A549 (cell line): Measurements from ENCODE around the gene LIMCH1. TPM values are rescaled to one million over a fixed set of nuclear protein-coding genes. Genes with fewer than 3 reads are reported as not detected.

Source experiments
- ATAC-seq, 2 experiments: fragments of 200-7000 bp in 1 of 2; fragments of >200 bp in 1 of 2; cut with Nextera tagmentation in 1 of 2; cut with Tn5 transposase in 1 of 2; 3 replicates each; pipeline versions ENCODE4 v1.8.0 to v1.9.1; 2018 to 2020; ENCODE audit warnings: mild to moderate bottlenecking in 1 of 2, moderate library complexity in 1 of 2
- CTCF ChIA-PET: fragments of 300-600 bp; sonication (Branson Sonifier 250); formaldehyde crosslinking; extraction: SDS; loops from one replicate; lab custom pipeline; 2021; ENCODE audit warnings: antibody characterized with exemption, inconsistent platforms; lab: Yijun Ruan, JAX
- POLR2A ChIA-PET: fragments of 350-600 bp; formaldehyde crosslinking; extraction: SDS; loops from one replicate; lab custom pipeline; 2021; ENCODE audit warnings: antibody characterized with exemption, inconsistent platforms; lab: Yijun Ruan, JAX
- DNase-seq, 2 experiments: peaks; one replicate each; pipeline versions ENCODE4 v3.0.0 to v3.0.0-alpha.2; 2011 to 2016; ENCODE audit warnings: low read depth in 1 of 2, low spot score in 1 of 2
- FAIRE-seq: peaks from 2 replicates; lab custom pipeline; 2011; peaks lifted over from hg19 to GRCh38; lab: Jason Lieb, UNC
- H3K27ac ChIP-seq, 2 experiments: fragments of >200 bp; sonication (Bioruptor Twin); formaldehyde crosslinking; 3 replicates each; pipeline ENCODE4 v1.5.1; 2016 to 2017
- H3K4me1 ChIP-seq: fragments of >200 bp; sonication (Bioruptor Twin); formaldehyde crosslinking; 3 replicates; pipeline ENCODE4 v1.6.1; 2016
- H3K4me2 ChIP-seq: fragments of >200 bp; sonication (Bioruptor Twin); formaldehyde crosslinking; 3 replicates; pipeline ENCODE4 v1.6.1; 2016
- H3K4me3 ChIP-seq: fragments of >200 bp; sonication (Bioruptor Twin); formaldehyde crosslinking; 3 replicates; pipeline ENCODE4 v1.5.1; 2016
- H3K9me3 ChIP-seq: fragments of >200 bp; sonication (Bioruptor Twin); formaldehyde crosslinking; 3 replicates; pipeline ENCODE4 v1.6.1; 2016
- ATOH8 ChIP-seq: fragments of 250-450 bp; sonication (Bioruptor Pico); IDR thresholded peaks from 2 replicates; pipeline ENCODE4 v1.5.0; 2020; ENCODE audit warnings: low read depth, mild to moderate bottlenecking, moderate library complexity
- BCL3 ChIP-seq: fragments of >200 bp; sonication (Bioruptor Twin); formaldehyde crosslinking; IDR thresholded peaks from 3 replicates; pipeline ENCODE4 v1.6.1; 2016
- CEBPB ChIP-seq, 2 experiments: fragments of >200 bp in 1 of 2; sonication (Bioruptor Twin) in 1 of 2; formaldehyde crosslinking in 1 of 2; IDR thresholded peaks; 2 replicates each; pipeline ENCODE4 v1.6.1; 2012 to 2016
- CHD4 ChIP-seq: fragments of 200-600 bp; sonication (generic); IDR thresholded peaks from 2 replicates; pipeline ENCODE4 v1.6.1; 2016; ENCODE audit warnings: antibody characterized with exemption, mild to moderate bottlenecking, borderline replicate concordance
- EHF ChIP-seq: fragments of 250-450 bp; sonication (Bioruptor Pico); IDR thresholded peaks from 2 replicates; pipeline ENCODE4 v1.5.0; 2020; ENCODE audit warnings: mild to moderate bottlenecking
- EP300 ChIP-seq, 2 experiments: fragments of >200 bp; sonication (Bioruptor Twin); formaldehyde crosslinking; IDR thresholded peaks; 2 replicates in 1 of 2; 3 replicates in 1 of 2; pipeline ENCODE4 v1.6.1; 2016 to 2017
- FOSL2 ChIP-seq, 2 experiments: fragments of 450-650 bp in 1 of 2; fragments of >200 bp in 1 of 2; sonication (Bioruptor Twin) in 1 of 2; formaldehyde crosslinking; IDR thresholded peaks; 2 replicates each; pipeline versions ENCODE4 v1.5.0 to v1.6.1; 2016 to 2020; ENCODE audit warnings: mild to moderate bottlenecking in 1 of 2, moderate library complexity in 1 of 2
- GATA3 ChIP-seq: IDR thresholded peaks from 2 replicates; pipeline ENCODE4 v1.6.1; 2012; ENCODE audit warnings: borderline replicate concordance
- HEYL ChIP-seq: fragments of 250-450 bp; sonication (Bioruptor Pico); IDR thresholded peaks from 2 replicates; pipeline ENCODE4 v1.8.0; 2021; ENCODE audit warnings: mild to moderate bottlenecking, moderate library complexity
- HOXA7 ChIP-seq: fragments of 250-450 bp; sonication (Bioruptor Pico); IDR thresholded peaks from 2 replicates; pipeline ENCODE4 v1.5.0; 2020; ENCODE audit warnings: mild to moderate bottlenecking, moderate library complexity
- HOXB13 ChIP-seq: fragments of 250-450 bp; sonication (Bioruptor Pico); IDR thresholded peaks from 2 replicates; pipeline ENCODE4 v1.5.0; 2020; ENCODE audit warnings: low read depth, mild to moderate bottlenecking, moderate library complexity
- JUN ChIP-seq, 2 experiments: fragments of >200 bp; sonication (Bioruptor Twin); formaldehyde crosslinking; IDR thresholded peaks; 2 replicates in 1 of 2; 3 replicates in 1 of 2; pipeline ENCODE4 v1.6.1; 2016 to 2017
- JUNB ChIP-seq: fragments of >200 bp; sonication (Bioruptor Twin); formaldehyde crosslinking; IDR thresholded peaks from 2 replicates; pipeline ENCODE4 v1.6.1; 2016
- KDM1A ChIP-seq: fragments of 200-600 bp; sonication (generic); IDR thresholded peaks from 2 replicates; pipeline ENCODE4 v1.6.1; 2016; ENCODE audit warnings: low read depth, mild to moderate bottlenecking
- MAFK ChIP-seq: fragments of 450-650 bp; IDR thresholded peaks from 2 replicates; pipeline ENCODE4 v1.6.1; 2014; ENCODE audit not compliant: partially characterized antibody
- MAZ ChIP-seq: fragments of 150-350 bp; IDR thresholded peaks from 2 replicates; pipeline ENCODE4 v1.6.1; 2014; ENCODE audit warnings: antibody characterized with exemption, low read depth, low read length, borderline replicate concordance
- NFE2L2 ChIP-seq: fragments of 150-350 bp; conservative IDR thresholded peaks from 2 replicates; pipeline ENCODE4 v1.6.1; 2014; ENCODE audit warnings: low read length
- RAD21 ChIP-seq, 2 experiments: fragments of >200 bp in 1 of 2; sonication (Bioruptor Twin) in 1 of 2; formaldehyde crosslinking in 1 of 2; IDR thresholded peaks in 1 of 2; conservative IDR thresholded peaks in 1 of 2; 2 replicates in 1 of 2; 3 replicates in 1 of 2; pipeline ENCODE4 v1.6.1; 2012 to 2018; ENCODE audit warnings: inconsistent platforms in 1 of 2
- SMC3 ChIP-seq: fragments of >200 bp; sonication (Bioruptor Twin); formaldehyde crosslinking; IDR thresholded peaks from 3 replicates; pipeline ENCODE4 v1.6.1; 2018; ENCODE audit warnings: inconsistent platforms
- SREBF2 ChIP-seq: fragments of 450-650 bp; IDR thresholded peaks from 2 replicates; pipeline ENCODE4 v1.6.1; 2014; ENCODE audit warnings: mild to moderate bottlenecking, moderate library complexity
- WGBS: methylation state at CpG from one replicate; pipeline ENCODE4 v1.1.6; 2017; ENCODE audit errors: missing lambda C conversion rate; 5-methylcytosine and 5-hydroxymethylcytosine counted together
- polyA plus RNA-seq, 4 experiments: library from polyadenylated mRNA; depleted of rRNA in 3 of 4; stranded (reverse); fragments of >200 nt; fragmentation: RNase III in 1 of 4; extraction: RNeasy Plus Mini Kit Qiagen cat#74134 plus additional on column Dnase treatment in 1 of 4; gene quantifications; 2 replicates in 3 of 4; 3 replicates in 1 of 4; pipeline ENCODE4 v1.2.3, GENCODE V29; 2011 to 2017
- TF ChIP-seq, protein P1 (sequence below): fragments of 200-600 bp; sonication (generic); IDR thresholded peaks from 2 replicates; pipeline ENCODE4 v1.6.1; 2016; ENCODE audit warnings: antibody characterized with exemption, mild to moderate bottlenecking, moderate library complexity
- TF ChIP-seq, protein P2 (sequence below): IDR thresholded peaks from 2 replicates; pipeline ENCODE4 v1.6.1; 2012

Gene LIMCH1
- polyA plus RNA-seq, 2 of the 4 experiments (the other 2 are of a cell fraction) = 52.9 to 88.9 TPM

DNA sequence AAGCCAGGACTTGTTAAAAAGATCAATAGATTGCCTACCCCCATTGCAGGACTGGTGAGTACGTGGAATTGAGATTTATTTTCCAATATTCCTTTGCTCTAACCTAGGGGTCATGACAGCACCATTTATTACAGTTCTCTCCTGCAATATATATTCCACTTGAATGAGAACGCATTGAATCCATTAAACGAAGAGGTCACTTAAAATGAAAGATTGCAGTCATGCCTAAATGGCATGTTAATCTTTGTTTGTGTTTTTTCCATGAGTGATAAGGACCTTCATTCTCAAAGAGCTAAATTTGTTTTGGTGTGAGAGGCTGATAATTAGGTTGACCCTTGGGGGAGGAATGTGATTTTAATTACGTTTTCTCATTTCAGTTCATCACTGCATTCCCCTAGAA lies 13.5 kb upstream of the LIMCH1 start:
- CTCF ChIA-PET = no interaction called here
- Histone ChIP-seq H3K9me3 (no peaks in the 10 kb centered on the region), H3K4me2 (peak overlapping the region; percentile 71), H3K4me1 (peaks cover 79% of the 10 kb centered on the region), H3K27ac (peak overlapping the region; percentile 90 to 93), H3K4me3 (no peak overlapping the region)
- no peak for TF ChIP-seq CEBPB (IDR thresholded peaks at IDR 0.05)
- TF ChIP-seq BCL3 = no peak
- TF ChIP-seq, protein P1, sequence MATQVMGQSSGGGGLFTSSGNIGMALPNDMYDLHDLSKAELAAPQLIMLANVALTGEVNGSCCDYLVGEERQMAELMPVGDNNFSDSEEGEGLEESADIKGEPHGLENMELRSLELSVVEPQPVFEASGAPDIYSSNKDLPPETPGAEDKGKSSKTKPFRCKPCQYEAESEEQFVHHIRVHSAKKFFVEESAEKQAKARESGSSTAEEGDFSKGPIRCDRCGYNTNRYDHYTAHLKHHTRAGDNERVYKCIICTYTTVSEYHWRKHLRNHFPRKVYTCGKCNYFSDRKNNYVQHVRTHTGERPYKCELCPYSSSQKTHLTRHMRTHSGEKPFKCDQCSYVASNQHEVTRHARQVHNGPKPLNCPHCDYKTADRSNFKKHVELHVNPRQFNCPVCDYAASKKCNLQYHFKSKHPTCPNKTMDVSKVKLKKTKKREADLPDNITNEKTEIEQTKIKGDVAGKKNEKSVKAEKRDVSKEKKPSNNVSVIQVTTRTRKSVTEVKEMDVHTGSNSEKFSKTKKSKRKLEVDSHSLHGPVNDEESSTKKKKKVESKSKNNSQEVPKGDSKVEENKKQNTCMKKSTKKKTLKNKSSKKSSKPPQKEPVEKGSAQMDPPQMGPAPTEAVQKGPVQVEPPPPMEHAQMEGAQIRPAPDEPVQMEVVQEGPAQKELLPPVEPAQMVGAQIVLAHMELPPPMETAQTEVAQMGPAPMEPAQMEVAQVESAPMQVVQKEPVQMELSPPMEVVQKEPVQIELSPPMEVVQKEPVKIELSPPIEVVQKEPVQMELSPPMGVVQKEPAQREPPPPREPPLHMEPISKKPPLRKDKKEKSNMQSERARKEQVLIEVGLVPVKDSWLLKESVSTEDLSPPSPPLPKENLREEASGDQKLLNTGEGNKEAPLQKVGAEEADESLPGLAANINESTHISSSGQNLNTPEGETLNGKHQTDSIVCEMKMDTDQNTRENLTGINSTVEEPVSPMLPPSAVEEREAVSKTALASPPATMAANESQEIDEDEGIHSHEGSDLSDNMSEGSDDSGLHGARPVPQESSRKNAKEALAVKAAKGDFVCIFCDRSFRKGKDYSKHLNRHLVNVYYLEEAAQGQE = no peak
- TF ChIP-seq RAD21 (conservative IDR thresholded peaks at IDR 0.05 in 1 of 2, IDR thresholded peaks at IDR 0.05 in 1 of 2) = no peak
- no peak for TF ChIP-seq FOSL2 (IDR thresholded peaks at IDR 0.05)
- TF ChIP-seq FOSL2 (CRISPR knock-in tag; IDR thresholded peaks at IDR 0.05) = no peak
- TF ChIP-seq EHF (CRISPR knock-in tag) = no peak
- TF ChIP-seq MAZ = no peak
- TF ChIP-seq SREBF2 = no peak
- TF ChIP-seq SMC3 = no peak
- no peak for FAIRE-seq
- DNase-seq = no peak
- ATAC-seq = no peak
- POLR2A ChIA-PET = interaction anchor here (1.1 to 1.2 kb wide), 2 partner anchors 163 to 205 kb away, joined by 3 read pairs; no protein-coding TSS in a partner anchor
- WGBS = 43% methylated on average over 4 of the region's 4 CpGs

DNA sequence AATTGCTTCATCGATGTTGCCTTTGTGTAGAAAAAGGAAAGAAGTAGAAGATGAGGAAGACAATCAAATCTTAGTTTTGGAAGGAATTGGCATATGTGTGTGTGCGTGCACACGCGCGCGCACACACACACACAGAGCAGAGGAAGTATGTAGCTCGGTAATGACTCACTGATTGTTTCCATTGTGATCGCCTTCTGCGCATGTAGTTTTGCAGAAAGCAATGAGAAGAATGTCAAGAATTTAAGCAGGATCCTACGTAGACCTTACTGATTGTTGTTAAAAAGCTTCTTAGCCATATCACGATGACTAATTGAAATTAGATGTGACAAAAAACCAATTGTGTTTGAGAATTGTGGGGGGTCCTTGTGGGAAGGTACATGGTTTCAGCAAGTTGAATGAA lies 12.8 kb upstream of the LIMCH1 start:
- H3K27ac ChIP-seq = peak overlapping the region; percentile 90 to 93

More for the DNA sequence above, 12.8 kb upstream of the LIMCH1 start:
- TF ChIP-seq HOXA7 (0 out of 2 replicates have a peak, but pooled peaks have one; percentile 6), GATA3 (peak; percentile 88), CHD4 (no peak), ATOH8 (CRISPR knock-in tag) (0 out of 2 replicates have a peak, but pooled peaks have one; percentile 30), HOXB13 (CRISPR knock-in tag) (0 out of 2 replicates have a peak, but pooled peaks have one; percentile 30), HEYL (CRISPR knock-in tag) (no peak), MAFK (peak; percentile 76), EP300 (IDR thresholded peaks at IDR 0.05) (peak; percentile 74 to 88; a peak in 3 of 5 replicates), JUN (IDR thresholded peaks at IDR 0.05) (peak in 1 of 2 experiments; percentile 68; a peak in 2 of 5 replicates), KDM1A (no peak), JUNB (peak; percentile 65), EHF (CRISPR knock-in tag) (0 out of 2 replicates have a peak, but pooled peaks have one; percentile 23), NFE2L2 (peak; percentile 78), FOSL2 (IDR thresholded peaks at IDR 0.05) (peak; percentile 35; the same call in 1 of the 2 replicates), FOSL2 (CRISPR knock-in tag; IDR thresholded peaks at IDR 0.05) (peak; percentile 90), CEBPB (IDR thresholded peaks at IDR 0.05) (no peak)
- TF ChIP-seq, protein P2, sequence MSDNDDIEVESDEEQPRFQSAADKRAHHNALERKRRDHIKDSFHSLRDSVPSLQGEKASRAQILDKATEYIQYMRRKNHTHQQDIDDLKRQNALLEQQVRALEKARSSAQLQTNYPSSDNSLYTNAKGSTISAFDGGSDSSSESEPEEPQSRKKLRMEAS = peak; percentile 67
- no peak overlapping the region for H3K4me3 ChIP-seq
- ChIA-PET POLR2A (interaction anchor here (0.6 to 1.2 kb wide), 5 partner anchors 119 to 302 kb away, joined by 3 to 6 read pairs (median 3); partner anchors contain the start of gene UCHL1), CTCF (no interaction called here)
- H3K4me1 ChIP-seq = peaks cover 79% of the 10 kb centered on the region
- peak overlapping the region; percentile 71 for H3K4me2 ChIP-seq
- DNase-seq (peak; percentile 38 to 92), ATAC-seq (peak; percentile 90), FAIRE-seq (no peak)
- 14% methylated on average over 11 of the region's 11 CpGs for WGBS
- H3K9me3 ChIP-seq = no peaks in the 10 kb centered on the region
